Panc1 (cell line): ENCODE data around the gene NUP153. TPM values are rescaled to one million over a fixed set of nuclear protein-coding genes. Genes with fewer than 3 reads are reported as not detected.

Experiments used
- ATAC-seq: fragments of 200-7000 bp; cut with Tn5 transposase; 2 replicates; pipeline ENCODE4 v1.9.1; 2020; ENCODE audit warnings: mild to moderate bottlenecking, moderate library complexity
- BruUV-seq: library from RNA; stranded (reverse); fragments of 400-500 nt; replicated peaks from 2 replicates; lab custom pipeline; 2021; lab: Mats Ljungman, UMichigan
- CTCF ChIA-PET: fragments of 300-600 bp; sonication (Branson Sonifier 250); formaldehyde crosslinking; loops from one replicate; lab custom pipeline; 2022; ENCODE audit warnings: antibody characterized with exemption; lab: Charles Lee
- POLR2A ChIA-PET: fragments of 300-600 bp; sonication (Branson Sonifier 250); formaldehyde crosslinking; loops from one replicate; lab custom pipeline; 2022; ENCODE audit warnings: antibody characterized with exemption; lab: Charles Lee
- DNase-seq: peaks from one replicate; pipeline ENCODE4 v3.0.0-alpha.2; 2010; ENCODE audit warnings: low read depth, low spot score
- H3K27ac ChIP-seq: 2 replicates; pipeline ENCODE4 v1.5.1; 2011; ENCODE audit warnings: mild to moderate bottlenecking, low read length, inconsistent platforms
- H3K27me3 ChIP-seq: fragments of 200-500 bp; sonication (Bioruptor generic); 2 replicates; pipeline ENCODE4 v1.6.0; 2014; ENCODE audit warnings: low read length, inconsistent platforms; ENCODE audit not compliant: control insufficient read depth, insufficient read depth
- H3K36me3 ChIP-seq: fragments of 200-500 bp; sonication (Bioruptor generic); 2 replicates; pipeline ENCODE4 v1.5.1; 2014; ENCODE audit warnings: inconsistent platforms, mild to moderate bottlenecking, low read length, moderate library complexity; ENCODE audit not compliant: control insufficient read depth, insufficient read depth
- H3K4me1 ChIP-seq: 2 replicates; pipeline ENCODE4 v1.5.1; 2011; ENCODE audit warnings: inconsistent platforms, mild to moderate bottlenecking, low read length, moderate library complexity; ENCODE audit not compliant: control insufficient read depth, insufficient read depth
- H3K4me3 ChIP-seq, 2 experiments: 2 replicates each; pipeline ENCODE4 v1.5.1; 2011 to 2012; ENCODE audit warnings: low read depth in 2 of 2, low read length in 2 of 2, mild to moderate bottlenecking in 2 of 2, inconsistent platforms in 1 of 2, moderate library complexity in 1 of 2
- H3K9me3 ChIP-seq: fragments of 200-500 bp; sonication (Bioruptor generic); 2 replicates; pipeline ENCODE4 v1.5.1; 2014; ENCODE audit warnings: low read depth, mild to moderate bottlenecking, inconsistent platforms, low read length, moderate library complexity; ENCODE audit not compliant: control insufficient read depth, insufficient read depth
- POLR2AphosphoS5 ChIP-seq: IDR thresholded peaks from 2 replicates; pipeline ENCODE4 v1.6.1; 2012; ENCODE audit warnings: mild to moderate bottlenecking, low read depth, low read length, moderate library complexity
- SIN3A ChIP-seq: IDR thresholded peaks from 2 replicates; pipeline ENCODE4 v1.6.1; 2012; ENCODE audit warnings: low read depth, mild to moderate bottlenecking, low read length, moderate library complexity, borderline replicate concordance; ENCODE audit not compliant: insufficient read depth
- TCF7L2 ChIP-seq: IDR thresholded peaks from 2 replicates; pipeline ENCODE4 v1.6.1; 2011; ENCODE audit warnings: mild to moderate bottlenecking, low read depth, low read length, inconsistent platforms
- in situ Hi-C: cut with HindIII; loops from 2 replicates; pipeline ENCODE4 v1.10.0; 2016; ENCODE audit warnings: low sequenced_read_pairs, low pct_unique_long_range_greater_than_20kb
- intact Hi-C: fragments of 100-400 bp; cut with micrococcal nuclease; formaldehyde crosslinking; loops from one replicate; pipeline ENCODE4 v1.10.0; 2022; ENCODE audit not compliant: unreplicated experiment
- total RNA-seq: library from RNA; stranded (reverse); gene quantifications from one replicate; pipeline ENCODE4 v1.2.1, GENCODE V29; 2021; ENCODE audit not compliant: unreplicated experiment
- TF ChIP-seq, protein P1 (sequence below): fragments of 450-650 bp; IDR thresholded peaks from 2 replicates; pipeline ENCODE4 v1.5.1; 2017; ENCODE audit warnings: mild to moderate bottlenecking
- TF ChIP-seq, protein P2 (sequence below), 2 experiments: IDR thresholded peaks; 2 replicates each; pipeline ENCODE4 v1.6.1; 2011 to 2012; ENCODE audit warnings: low read depth in 2 of 2, control low read depth in 1 of 2, low read length in 1 of 2, mild to moderate bottlenecking in 1 of 2, moderate library complexity in 1 of 2; ENCODE audit not compliant: insufficient read depth in 1 of 2

The NUP153 gene
- total RNA-seq, 1 experiment from 2014 or later = 62.0 TPM

DNA sequence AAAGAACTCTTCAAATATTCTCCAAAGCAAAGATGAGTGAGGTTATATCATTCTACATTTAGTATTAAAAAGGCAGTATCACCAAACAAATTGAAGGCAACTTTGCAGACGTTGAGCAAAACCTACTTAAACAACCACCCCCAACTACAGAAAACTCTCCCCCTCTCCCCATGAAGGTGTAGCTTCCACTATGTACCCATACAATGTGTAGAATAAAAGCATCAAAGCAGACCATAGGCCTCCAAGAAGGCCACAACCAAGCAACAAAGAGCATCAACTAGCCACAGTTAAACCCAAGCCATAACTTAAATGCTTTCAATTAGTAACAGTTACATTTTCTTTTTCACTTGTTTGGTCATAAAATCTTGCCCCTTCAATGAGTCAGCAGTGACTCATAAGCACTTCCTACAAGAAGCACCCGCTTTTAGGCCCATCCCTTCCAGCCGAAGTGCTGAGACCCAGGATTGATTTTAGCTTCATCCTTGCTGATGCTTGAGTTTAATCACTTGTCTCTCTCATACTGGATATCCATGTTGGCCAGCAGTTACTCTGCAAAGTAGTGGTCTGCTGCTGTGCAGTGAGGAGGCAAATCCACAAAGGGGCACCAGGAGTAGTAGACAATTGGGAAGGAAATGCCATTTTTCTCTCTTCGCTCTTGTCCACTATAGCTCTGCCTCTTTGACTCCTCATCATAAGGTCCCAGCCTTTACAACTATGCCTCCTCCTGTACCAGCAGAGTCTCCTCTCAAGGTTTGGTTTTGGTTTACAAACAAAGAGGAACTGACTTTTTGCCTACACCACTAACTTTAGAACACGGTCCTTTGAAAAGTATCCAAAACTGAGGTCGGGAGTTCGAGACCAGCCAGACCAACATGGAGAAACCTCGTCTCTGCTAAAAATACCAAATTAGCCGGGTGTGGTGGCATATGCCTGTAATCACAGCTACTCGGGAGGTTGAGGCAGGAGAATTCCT lies 8.4 kb upstream of the NUP153 start:
- no peaks in the 10 kb centered on the region for H3K9me3 ChIP-seq
- H3K36me3 ChIP-seq = no peaks in the 10 kb centered on the region
- ATAC-seq = peak; percentile 66; the same call in 1 of the 2 replicates
- in situ Hi-C loops (no loop called here), intact Hi-C loops (no loop called here)
- H3K4me1 ChIP-seq = peaks cover 10% of the 10 kb centered on the region; the same call in 1 of the 2 replicates
- CTCF ChIA-PET = no interaction called here
- 0 out of 2 replicates have a peak overlapping the region, but pooled peaks have one; percentile 23 for H3K27ac ChIP-seq
- DNase-seq = no peak
- no peak for TF ChIP-seq POLR2AphosphoS5
- no peak for TF ChIP-seq SIN3A
- TF ChIP-seq, protein P1, sequence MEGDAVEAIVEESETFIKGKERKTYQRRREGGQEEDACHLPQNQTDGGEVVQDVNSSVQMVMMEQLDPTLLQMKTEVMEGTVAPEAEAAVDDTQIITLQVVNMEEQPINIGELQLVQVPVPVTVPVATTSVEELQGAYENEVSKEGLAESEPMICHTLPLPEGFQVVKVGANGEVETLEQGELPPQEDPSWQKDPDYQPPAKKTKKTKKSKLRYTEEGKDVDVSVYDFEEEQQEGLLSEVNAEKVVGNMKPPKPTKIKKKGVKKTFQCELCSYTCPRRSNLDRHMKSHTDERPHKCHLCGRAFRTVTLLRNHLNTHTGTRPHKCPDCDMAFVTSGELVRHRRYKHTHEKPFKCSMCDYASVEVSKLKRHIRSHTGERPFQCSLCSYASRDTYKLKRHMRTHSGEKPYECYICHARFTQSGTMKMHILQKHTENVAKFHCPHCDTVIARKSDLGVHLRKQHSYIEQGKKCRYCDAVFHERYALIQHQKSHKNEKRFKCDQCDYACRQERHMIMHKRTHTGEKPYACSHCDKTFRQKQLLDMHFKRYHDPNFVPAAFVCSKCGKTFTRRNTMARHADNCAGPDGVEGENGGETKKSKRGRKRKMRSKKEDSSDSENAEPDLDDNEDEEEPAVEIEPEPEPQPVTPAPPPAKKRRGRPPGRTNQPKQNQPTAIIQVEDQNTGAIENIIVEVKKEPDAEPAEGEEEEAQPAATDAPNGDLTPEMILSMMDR = no peak
- TF ChIP-seq TCF7L2 = no peak
- TF ChIP-seq, protein P2, sequence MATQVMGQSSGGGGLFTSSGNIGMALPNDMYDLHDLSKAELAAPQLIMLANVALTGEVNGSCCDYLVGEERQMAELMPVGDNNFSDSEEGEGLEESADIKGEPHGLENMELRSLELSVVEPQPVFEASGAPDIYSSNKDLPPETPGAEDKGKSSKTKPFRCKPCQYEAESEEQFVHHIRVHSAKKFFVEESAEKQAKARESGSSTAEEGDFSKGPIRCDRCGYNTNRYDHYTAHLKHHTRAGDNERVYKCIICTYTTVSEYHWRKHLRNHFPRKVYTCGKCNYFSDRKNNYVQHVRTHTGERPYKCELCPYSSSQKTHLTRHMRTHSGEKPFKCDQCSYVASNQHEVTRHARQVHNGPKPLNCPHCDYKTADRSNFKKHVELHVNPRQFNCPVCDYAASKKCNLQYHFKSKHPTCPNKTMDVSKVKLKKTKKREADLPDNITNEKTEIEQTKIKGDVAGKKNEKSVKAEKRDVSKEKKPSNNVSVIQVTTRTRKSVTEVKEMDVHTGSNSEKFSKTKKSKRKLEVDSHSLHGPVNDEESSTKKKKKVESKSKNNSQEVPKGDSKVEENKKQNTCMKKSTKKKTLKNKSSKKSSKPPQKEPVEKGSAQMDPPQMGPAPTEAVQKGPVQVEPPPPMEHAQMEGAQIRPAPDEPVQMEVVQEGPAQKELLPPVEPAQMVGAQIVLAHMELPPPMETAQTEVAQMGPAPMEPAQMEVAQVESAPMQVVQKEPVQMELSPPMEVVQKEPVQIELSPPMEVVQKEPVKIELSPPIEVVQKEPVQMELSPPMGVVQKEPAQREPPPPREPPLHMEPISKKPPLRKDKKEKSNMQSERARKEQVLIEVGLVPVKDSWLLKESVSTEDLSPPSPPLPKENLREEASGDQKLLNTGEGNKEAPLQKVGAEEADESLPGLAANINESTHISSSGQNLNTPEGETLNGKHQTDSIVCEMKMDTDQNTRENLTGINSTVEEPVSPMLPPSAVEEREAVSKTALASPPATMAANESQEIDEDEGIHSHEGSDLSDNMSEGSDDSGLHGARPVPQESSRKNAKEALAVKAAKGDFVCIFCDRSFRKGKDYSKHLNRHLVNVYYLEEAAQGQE (IDR thresholded peaks at IDR 0.05; ENCODE audit: insufficient read depth in 1 of 2, low read depth in 2 of 2, low read length in 1 of 2) = no peak
- no peaks in the 10 kb centered on the region for H3K27me3 ChIP-seq
- BruUV-seq = no TSS peak
- no peak overlapping the region; a peak in 1 of 4 replicates for H3K4me3 ChIP-seq
- POLR2A ChIA-PET = no interaction called here

DNA sequence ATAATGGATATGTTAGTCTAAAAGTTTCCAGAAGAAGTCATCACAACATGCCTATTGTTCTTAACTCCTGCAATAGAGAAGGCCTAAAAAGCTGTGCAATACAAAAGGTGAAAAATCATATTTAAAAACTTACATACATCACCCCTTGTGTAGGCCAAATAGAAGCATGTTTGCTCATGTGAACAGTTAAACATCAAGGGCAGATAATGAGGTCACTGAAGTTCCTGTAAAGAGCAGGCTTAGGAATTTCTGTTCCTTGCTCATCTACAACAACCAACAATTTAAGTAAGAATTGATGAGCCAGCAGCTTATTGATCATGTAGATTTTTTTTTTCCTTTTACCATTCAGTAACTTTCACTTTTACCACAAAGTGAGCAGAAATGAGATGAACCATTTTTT lies 7.5 kb upstream of the NUP153 start:
- POLR2A ChIA-PET = interaction anchor here (0.6 to 0.7 kb wide), 3 partner anchors 13 to 33 kb away, joined by 3 to 6 read pairs (median 5); no protein-coding TSS in a partner anchor
- no peaks in the 10 kb centered on the region for H3K27me3 ChIP-seq
- H3K36me3 ChIP-seq = no peaks in the 10 kb centered on the region
- H3K27ac ChIP-seq = no peak overlapping the region
- H3K4me1 ChIP-seq = peaks cover 10% of the 10 kb centered on the region; the same call in 1 of the 2 replicates
- DNase-seq (no peak), ATAC-seq (no peak)
- H3K4me3 ChIP-seq = no peak overlapping the region
- in situ Hi-C loops = no loop called here
- intact Hi-C loops = no loop called here
- no TSS peak for BruUV-seq
- TF ChIP-seq, protein P2 (IDR thresholded peaks at IDR 0.05; ENCODE audit: insufficient read depth in 1 of 2, low read depth in 2 of 2, low read length in 1 of 2) = no peak
- TF ChIP-seq TCF7L2 (no peak), SIN3A (no peak), POLR2AphosphoS5 (no peak)
- TF ChIP-seq, protein P1 = no peak
- CTCF ChIA-PET = interaction anchor here (0.6 kb wide), 1 partner anchor 13 kb away, joined by 3 read pairs; no protein-coding TSS in a partner anchor
- no peaks in the 10 kb centered on the region for H3K9me3 ChIP-seq
